22Rv1 (cell line): ENCODE results near the gene FYB1.

Experiments used
- ZFX ChIP-seq: fragments of 450-650 bp; IDR thresholded peaks from 2 replicates; pipeline ENCODE4 v1.6.1; 2017; ENCODE audit warnings: antibody characterized with exemption, borderline replicate concordance
- TF ChIP-seq, protein P1 (sequence below): fragments of 450-650 bp; IDR thresholded peaks from 2 replicates; pipeline ENCODE4 v1.5.1; 2017; ENCODE audit warnings: mild to moderate bottlenecking

DNA sequence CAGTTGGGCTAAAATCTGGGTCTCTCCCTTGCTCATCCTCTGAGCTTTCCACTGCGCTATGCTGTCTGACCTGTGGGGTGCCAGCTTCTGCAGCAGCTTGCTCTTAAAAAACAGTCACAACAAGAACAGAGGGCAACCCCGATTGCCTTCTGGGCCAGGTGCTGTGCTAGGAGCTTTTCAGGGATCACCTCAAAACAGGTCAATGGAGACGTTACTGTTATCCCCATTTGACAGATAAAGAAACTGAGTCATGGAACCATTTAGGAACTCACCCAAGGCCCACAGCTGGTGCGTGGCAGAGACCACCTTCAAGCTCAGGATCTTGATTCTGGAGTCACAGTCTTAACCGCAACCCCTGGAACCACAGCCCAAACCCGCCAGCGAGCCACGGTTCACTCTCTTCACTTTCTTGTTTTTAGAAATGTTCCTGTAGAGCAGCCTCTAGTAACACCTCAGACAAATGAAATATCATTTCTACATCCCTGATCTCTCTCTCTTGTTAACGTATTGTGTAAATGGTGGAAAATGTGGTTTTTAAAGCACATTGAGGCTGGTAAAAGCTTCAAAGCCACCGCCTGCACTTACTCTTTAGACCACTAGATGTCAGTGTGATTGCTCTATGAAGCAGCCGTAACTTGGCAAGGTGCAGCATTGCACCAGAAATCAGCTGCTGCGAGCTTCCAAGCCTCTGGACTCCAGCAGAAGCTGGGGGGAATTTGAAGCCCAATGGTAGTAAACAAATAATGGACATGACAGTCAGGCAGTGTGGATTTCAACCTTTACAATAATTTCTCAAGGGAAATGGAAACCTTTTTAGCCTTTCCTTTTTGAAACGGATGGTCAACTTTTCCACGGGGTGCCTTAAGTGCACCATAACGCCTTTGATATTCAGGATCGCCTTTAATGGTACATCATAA, 1.7 kb downstream of the FYB1 start:
- TF ChIP-seq ZFX, result no peak
- TF ChIP-seq, protein P1, sequence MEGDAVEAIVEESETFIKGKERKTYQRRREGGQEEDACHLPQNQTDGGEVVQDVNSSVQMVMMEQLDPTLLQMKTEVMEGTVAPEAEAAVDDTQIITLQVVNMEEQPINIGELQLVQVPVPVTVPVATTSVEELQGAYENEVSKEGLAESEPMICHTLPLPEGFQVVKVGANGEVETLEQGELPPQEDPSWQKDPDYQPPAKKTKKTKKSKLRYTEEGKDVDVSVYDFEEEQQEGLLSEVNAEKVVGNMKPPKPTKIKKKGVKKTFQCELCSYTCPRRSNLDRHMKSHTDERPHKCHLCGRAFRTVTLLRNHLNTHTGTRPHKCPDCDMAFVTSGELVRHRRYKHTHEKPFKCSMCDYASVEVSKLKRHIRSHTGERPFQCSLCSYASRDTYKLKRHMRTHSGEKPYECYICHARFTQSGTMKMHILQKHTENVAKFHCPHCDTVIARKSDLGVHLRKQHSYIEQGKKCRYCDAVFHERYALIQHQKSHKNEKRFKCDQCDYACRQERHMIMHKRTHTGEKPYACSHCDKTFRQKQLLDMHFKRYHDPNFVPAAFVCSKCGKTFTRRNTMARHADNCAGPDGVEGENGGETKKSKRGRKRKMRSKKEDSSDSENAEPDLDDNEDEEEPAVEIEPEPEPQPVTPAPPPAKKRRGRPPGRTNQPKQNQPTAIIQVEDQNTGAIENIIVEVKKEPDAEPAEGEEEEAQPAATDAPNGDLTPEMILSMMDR, result peak; percentile 93
